WERI-Rb-1 (cell line): Measurements from ENCODE around the gene NCF4.

Source experiments
- DNase-seq: peaks from one replicate; pipeline ENCODE4 v3.0.0-alpha.2; 2020
- H3K27ac ChIP-seq: fragments of 250-450 bp; sonication (Bioruptor Pico); 2 replicates; pipeline ENCODE4 v1.5.1; 2020; ENCODE audit warnings: mild to moderate bottlenecking, moderate library complexity
- H3K27me3 ChIP-seq: fragments of 250-450 bp; sonication (Bioruptor Pico); 2 replicates; pipeline ENCODE4 v1.5.1; 2021; ENCODE audit warnings: mild to moderate bottlenecking, low read depth, moderate library complexity; ENCODE audit not compliant: insufficient read depth, severe bottlenecking
- H3K36me3 ChIP-seq: fragments of 250-450 bp; sonication (Bioruptor Pico); 2 replicates; pipeline ENCODE4 v1.5.1; 2020; ENCODE audit warnings: mild to moderate bottlenecking, moderate library complexity
- H3K4me3 ChIP-seq: 2 replicates; pipeline ENCODE4 v1.5.1; 2011; ENCODE audit warnings: low read depth, mild to moderate bottlenecking, control low read depth, low read length
- H3K9me3 ChIP-seq: fragments of 250-450 bp; sonication (Bioruptor Pico); 2 replicates; pipeline ENCODE4 v1.5.1; 2021; ENCODE audit warnings: mild to moderate bottlenecking, moderate library complexity; ENCODE audit not compliant: severe bottlenecking
- CTCF ChIP-seq: IDR thresholded peaks from 2 replicates; pipeline ENCODE4 v1.5.1; 2011; ENCODE audit warnings: low read depth, mild to moderate bottlenecking, control low read depth, inconsistent platforms, low read length

The NCF4 gene

DNA sequence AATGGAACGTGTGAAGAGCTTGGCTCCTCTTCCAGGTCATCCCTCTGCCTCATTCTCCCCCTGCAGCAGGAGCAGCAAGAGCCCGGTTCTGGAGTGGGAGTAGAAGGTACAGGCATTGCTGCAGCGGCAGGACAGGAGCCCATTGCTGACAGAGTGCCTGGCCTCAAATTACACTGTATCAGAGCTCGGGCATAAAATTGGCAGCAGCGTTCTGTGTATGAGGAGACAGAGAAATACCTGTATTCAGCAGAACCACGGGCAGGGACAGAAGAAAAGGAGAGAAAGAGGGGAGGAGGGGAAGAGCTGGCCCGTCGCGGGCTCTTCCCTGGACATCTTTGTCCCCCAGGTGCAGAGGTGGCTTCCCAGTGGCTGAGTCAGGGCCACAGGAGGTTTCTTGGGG lies 2.6 kb upstream of the NCF4 start:
- DNase-seq, result no peak
- peaks cover 2% of the 10 kb centered on the region for H3K9me3 ChIP-seq
- no peaks in the 10 kb centered on the region for H3K36me3 ChIP-seq
- H3K27ac ChIP-seq, result no peak overlapping the region
- H3K4me3 ChIP-seq, result no peak overlapping the region
- peaks cover 16% of the 10 kb centered on the region for H3K27me3 ChIP-seq
- TF ChIP-seq CTCF, result no peak

- Histone ChIP-seq H3K27ac (no peak overlapping the region), H3K4me3 (no peak overlapping the region), H3K9me3 (no peaks in the 10 kb centered on the region), H3K36me3 (no peaks in the 10 kb centered on the region), H3K27me3 (peaks cover 19% of the 10 kb centered on the region)
- DNase-seq, result no peak
- TF ChIP-seq CTCF, result no peak
These were observed 1.8 kb upstream of the NCF4 start for GRCh38 chr22:36858966-36859365.

GRCh38 chr22:36860017-36860416 lies 789 bp upstream of the NCF4 start:
- Histone ChIP-seq H3K27me3 (peaks cover 23% of the 10 kb centered on the region), H3K9me3 (no peaks in the 10 kb centered on the region), H3K36me3 (no peaks in the 10 kb centered on the region), H3K27ac (no peak overlapping the region), H3K4me3 (no peak overlapping the region)
- TF ChIP-seq CTCF, result no peak
- no peak for DNase-seq

DNA sequence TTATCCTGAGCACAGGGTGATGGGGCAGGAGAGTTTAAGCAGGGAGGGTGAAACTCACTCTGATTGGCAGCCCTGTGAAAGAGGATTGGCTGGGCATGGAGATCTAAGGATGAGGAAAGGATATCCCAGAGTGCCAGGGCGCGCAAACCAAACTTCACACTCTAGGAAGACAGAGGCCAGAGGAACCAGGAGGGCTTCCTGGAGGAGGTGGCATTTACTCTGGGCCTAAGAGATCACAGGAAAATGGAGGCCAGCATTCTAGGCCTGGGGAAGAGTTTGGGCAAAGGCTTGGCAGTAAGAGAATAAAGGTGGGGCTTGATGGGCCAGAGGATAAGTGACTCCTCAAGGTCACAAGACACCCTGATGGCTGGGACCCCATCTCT lies 377 bp upstream of the NCF4 start:
- Histone ChIP-seq H3K36me3 (no peaks in the 10 kb centered on the region), H3K4me3 (no peak overlapping the region), H3K9me3 (no peaks in the 10 kb centered on the region), H3K27ac (no peak overlapping the region), H3K27me3 (peaks cover 27% of the 10 kb centered on the region)
- TF ChIP-seq CTCF, result no peak
- DNase-seq, result no peak

DNA sequence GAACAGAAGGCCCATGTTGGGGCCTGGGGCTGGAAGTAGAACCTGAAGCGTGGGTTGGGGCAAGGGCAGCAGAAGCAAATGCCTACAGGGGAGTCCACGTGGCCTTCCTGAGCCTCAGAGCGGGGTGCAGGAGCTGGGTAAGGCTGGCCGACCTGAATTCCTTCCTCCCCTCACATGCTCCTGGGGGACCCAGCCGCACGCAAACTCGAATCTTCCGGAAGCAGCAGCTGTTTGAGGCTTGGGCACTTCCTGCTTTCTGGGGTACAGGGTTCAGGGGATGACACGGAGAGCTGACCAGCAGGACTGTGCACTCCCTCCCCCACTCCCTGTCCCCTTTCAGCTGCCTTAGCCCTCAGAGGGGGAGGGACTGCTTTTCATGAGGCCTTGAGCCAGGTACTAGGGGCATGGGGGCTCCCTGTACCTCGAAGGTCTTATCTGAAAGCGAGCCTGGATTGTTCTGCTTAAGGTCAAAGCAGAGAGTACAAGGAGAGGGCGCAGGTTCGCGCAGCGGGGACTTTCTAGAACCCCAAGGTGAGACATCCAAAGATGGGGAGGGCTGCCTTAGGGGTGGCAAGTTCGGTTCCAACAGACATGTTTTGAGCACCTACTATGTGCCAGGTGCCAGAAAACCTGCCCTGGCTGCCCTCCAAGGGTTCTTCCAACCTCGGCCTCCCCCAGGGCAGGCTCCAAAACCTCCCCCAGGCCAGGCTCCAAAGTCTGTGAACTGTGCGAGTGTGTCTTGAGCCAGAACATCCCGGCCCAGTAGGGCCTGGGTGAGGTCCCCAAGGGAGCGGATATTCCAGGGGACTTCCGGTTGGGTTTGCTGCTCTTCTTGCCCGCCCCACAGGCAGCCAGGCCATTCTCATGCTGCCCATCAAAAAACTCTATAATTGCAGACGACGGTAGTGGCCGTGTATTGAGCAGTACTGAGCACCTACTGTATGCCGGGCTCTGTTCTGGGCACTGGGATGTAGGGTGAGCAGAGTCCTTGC lies 1.7 kb downstream of the NCF4 start:
- no peak for DNase-seq
- H3K27ac ChIP-seq, result no peak overlapping the region
- no peak overlapping the region for H3K4me3 ChIP-seq

More for the DNA sequence above, 1.7 kb downstream of the NCF4 start:
- peaks cover 29% of the 10 kb centered on the region for H3K27me3 ChIP-seq
- no peaks in the 10 kb centered on the region for H3K9me3 ChIP-seq
- no peaks in the 10 kb centered on the region for H3K36me3 ChIP-seq
- TF ChIP-seq CTCF, result no peak
